HG02852 (cell line): ENCODE data around the gene DCAF15.

ENCODE experiments used
- ATAC-seq: cut with Tn5 transposase; IDR thresholded peaks from one replicate; pipeline ENCODE4 v1.9.1; 2021; ENCODE audit warnings: mild to moderate bottlenecking, moderate library complexity; ENCODE audit not compliant: unreplicated experiment

The DCAF15 gene

GRCh38 chr19:13990085-13990484, 37.8 kb downstream of the DCAF15 start:
- no peak for ATAC-seq

- no peak for ATAC-seq
Measured at GRCh38 chr19:13992025-13992424, 39.7 kb downstream of the DCAF15 start.

- ATAC-seq, result no peak
Measured at GRCh38 chr19:13993590-13994300, 41.4 kb downstream of the DCAF15 start.

- ATAC-seq, result no peak
Measured at GRCh38 chr19:13995017-13995728, 42.9 kb downstream of the DCAF15 start.

- ATAC-seq, result no peak
Measured at GRCh38 chr19:13995878-13996765, 43.8 kb downstream of the DCAF15 start.

- no peak for ATAC-seq
Measured at GRCh38 chr19:13996928-13997630, 44.8 kb downstream of the DCAF15 start.

GRCh38 chr19:13997631-13997962, 45.3 kb downstream of the DCAF15 start:
- ATAC-seq, result no peak

- ATAC-seq, result no peak
Measured at GRCh38 chr19:13998426-13998825, 46.1 kb downstream of the DCAF15 start.

- ATAC-seq, result no peak
Measured at GRCh38 chr19:13999085-13999484, 46.8 kb downstream of the DCAF15 start.

- no peak for ATAC-seq
Measured at GRCh38 chr19:14000691-14001375, 48.5 kb downstream of the DCAF15 start.

- no peak for ATAC-seq
Measured at GRCh38 chr19:14002571-14003250, 50.4 kb downstream of the DCAF15 start.

- ATAC-seq, result no peak
Measured at GRCh38 chr19:14003251-14004055, 51.1 kb downstream of the DCAF15 start.

GRCh38 chr19:14004619-14005348, 52.5 kb downstream of the DCAF15 start:
- ATAC-seq, result no peak

GRCh38 chr19:14005349-14006084, 53.2 kb downstream of the DCAF15 start:
- ATAC-seq, result peak; percentile 32

- peak; percentile 72 for ATAC-seq
Measured at GRCh38 chr19:14006085-14006765, 53.9 kb downstream of the DCAF15 start, which contains the start of gene RFX1. Gene RFX1 (minus strand): TSS chr19:14006320. CDS start chr19:13993843, 12,477 bp downstream.

- ATAC-seq, result peak; percentile 32
Measured at GRCh38 chr19:14006766-14007562, 54.7 kb downstream of the DCAF15 start.
